Stimulated activated CD8-positive, alpha-beta memory T cell treated with anti-CD3 and anti-CD28 coated beads, Interleukin-4, amount 100 ng/mL, for 4 hours (primary cell): ENCODE data around the gene IL2RG.

Experiments
- DNase-seq, 2 donors: peaks; one replicate each; pipeline ENCODE4 v3.0.0-alpha.2; 2020; ENCODE audit warnings: low read depth in 2 of 2, low spot score in 1 of 2

The IL2RG gene

GRCh38 chrX:71109051-71109450 is 2.3 kb downstream of the IL2RG start:
- DNase-seq: no peak

GRCh38 chrX:71107762-71108360 is 3.5 kb downstream of the IL2RG start:
- no peak for DNase-seq

- DNase-seq: no peak
These were observed 4.1 kb downstream of the IL2RG start for GRCh38 chrX:71107245-71107644.

GRCh38 chrX:71106427-71106826 is 5.0 kb downstream of the IL2RG start, which contains the start of gene CXorf65:
Gene CXorf65 (minus strand): TSS chrX:71106740. CDS start chrX:71106556, 184 bp downstream.
- no peak for DNase-seq

DNA sequence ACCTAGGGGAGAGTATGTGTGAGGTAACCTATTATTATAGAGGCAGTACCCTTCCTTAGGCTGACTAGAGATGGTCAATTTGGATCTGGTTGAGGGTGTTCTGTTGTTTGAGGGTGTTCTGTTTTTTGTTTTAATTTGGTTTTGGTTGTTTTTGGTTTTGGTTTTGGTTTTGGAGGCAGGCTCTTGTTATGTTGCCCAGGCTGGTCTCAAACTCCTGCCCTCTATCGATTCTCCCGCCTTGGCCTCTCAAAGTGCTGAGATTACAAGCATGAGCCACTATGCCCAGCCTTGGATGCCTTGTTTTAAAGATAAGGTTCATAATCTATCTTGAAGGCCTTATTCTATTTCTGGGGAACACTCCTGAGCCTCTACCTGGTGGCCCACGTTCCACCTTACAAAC is 5.7 kb downstream of the IL2RG start:
- no peak for DNase-seq

GRCh38 chrX:71103110-71103983 is 8.0 kb downstream of the IL2RG start:
- DNase-seq: peak in 1 of 2 donors; percentile 47

DNA sequence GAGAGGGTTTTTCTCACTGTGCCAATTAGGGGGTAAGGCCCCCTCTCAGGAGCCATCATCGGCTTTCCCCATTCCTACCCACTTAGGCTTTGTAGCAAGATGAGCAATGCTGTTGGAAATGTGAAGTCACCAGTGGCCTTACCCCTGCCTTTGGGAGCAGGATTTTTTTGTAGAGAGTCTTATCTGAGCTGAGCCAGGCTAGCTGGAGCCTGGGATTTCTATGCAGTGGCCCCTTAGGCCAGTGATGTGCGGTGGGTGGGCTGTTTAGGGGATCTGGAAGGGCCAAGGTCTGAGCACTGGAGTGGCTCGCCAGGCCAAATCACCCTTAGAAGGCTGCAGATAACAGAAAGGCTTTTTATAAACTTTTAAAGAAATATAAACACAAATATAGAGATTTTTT is 9.1 kb downstream of the IL2RG start:
- DNase-seq: no peak

GRCh38 chrX:71100581-71101505 is 10.5 kb downstream of the IL2RG start:
- DNase-seq: no peak

- DNase-seq: no peak
These were observed 11.6 kb downstream of the IL2RG start for GRCh38 chrX:71099736-71100135.

DNA sequence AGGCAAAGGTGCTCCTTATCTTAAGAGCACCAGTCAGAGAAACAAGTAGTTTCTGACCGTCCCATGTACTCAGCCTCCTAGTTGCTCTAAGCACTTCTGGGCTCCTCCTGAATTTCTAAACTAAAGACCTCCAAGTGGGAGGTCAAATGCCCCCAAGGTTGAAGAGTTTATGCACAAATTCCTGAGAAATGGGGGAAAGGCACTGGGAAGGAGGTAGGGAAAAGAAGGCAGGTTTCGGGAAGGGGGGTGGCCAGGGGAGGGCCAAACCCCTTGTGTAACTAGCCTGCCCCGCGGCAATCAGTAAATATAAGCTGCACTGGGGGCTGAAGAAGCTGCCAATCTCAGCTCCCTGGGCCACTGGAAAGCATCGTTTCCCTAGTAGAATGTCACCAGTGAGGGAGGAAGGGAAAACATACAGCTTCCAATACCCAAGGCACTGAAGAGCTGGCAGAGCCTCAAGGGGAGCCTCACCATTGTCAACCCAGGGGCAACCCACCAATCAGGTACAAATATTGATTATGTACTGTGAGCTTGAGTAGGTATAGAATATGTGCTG is 12.3 kb downstream of the IL2RG start:
- no peak for DNase-seq

- peak; percentile 43 to 63 for DNase-seq
These were observed 13.1 kb downstream of the IL2RG start for GRCh38 chrX:71098302-71098701.

DNA sequence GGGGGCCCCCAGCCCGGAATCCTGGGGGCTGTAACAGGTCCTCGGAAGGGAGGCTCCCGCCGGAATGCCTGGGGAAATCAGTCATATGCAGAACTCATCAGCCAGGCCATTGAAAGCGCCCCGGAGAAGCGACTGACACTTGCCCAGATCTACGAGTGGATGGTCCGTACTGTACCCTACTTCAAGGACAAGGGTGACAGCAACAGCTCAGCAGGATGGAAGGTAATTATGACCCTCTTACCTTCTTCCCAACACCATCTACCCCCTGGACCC is 14.7 kb downstream of the IL2RG start:
- DNase-seq: no peak

- no peak for DNase-seq
These were observed 15.2 kb downstream of the IL2RG start for GRCh38 chrX:71095981-71096759.

GRCh38 chrX:71095555-71095980 is 15.8 kb downstream of the IL2RG start, which contains the start of gene FOXO4:
Gene FOXO4 (plus strand): TSS chrX:71095851. CDS start chrX:71096529, 678 bp downstream.
- DNase-seq: peak; percentile 73 to 79

DNA sequence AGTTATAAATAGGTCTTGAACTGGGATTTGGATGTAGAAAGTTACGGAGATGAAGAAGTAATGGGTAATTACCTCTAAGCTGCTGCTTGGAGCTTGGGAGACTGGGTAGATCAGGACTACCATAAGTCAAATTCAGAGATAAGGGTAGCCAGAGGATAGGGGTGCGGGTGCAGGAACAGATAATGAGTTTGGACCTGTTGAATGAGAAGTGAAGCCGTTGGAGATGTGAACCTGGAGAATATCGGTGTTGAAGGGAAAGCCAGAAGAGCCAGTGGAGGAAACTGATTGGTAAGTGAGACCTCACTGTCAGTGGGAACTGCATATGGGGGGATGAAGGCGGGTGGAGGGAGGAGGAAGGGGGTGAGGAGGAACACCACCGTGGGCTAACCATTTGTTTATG is 16.3 kb downstream of the IL2RG start:
- DNase-seq: no peak

- DNase-seq: no peak
These were observed 20.1 kb downstream of the IL2RG start for GRCh38 chrX:71091263-71091662.

- no peak for DNase-seq
These were observed 25.5 kb downstream of the IL2RG start for GRCh38 chrX:71085900-71086299.

GRCh38 chrX:71082822-71083221 is 28.6 kb downstream of the IL2RG start:
- DNase-seq: no peak

DNA sequence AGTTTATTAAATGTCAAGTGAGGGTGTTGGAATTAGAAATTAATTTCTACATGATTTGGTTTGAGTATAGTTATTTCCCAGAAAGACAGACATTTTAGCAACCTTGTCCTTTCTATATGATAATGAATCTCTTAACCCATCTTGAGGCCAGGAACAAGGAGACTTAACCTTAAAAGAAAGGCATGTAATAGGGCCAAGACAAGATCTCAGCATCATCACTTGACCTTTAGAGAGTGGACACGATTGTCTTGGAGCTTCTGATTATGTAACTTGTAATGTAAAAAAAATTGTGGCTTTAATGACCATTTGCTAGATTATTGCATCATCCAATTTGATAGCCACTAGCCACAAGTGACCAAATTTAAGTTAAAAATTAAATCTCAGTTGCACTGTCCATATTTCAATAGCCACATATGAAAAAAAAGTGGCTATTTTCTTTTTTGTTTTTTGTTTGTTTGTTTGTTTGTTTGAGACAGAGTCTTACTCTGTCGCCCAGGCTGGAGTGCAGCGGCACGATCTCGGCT is 29.2 kb downstream of the IL2RG start:
- DNase-seq: no peak
